DLD1 (cell line): Measurements from ENCODE around the gene SIGLECL1.
"Not testable (repeated sequence)": the region's sequence is repeated elsewhere in the genome, so short reads cannot be mapped to it uniquely, and the experiment has no call there.

ENCODE experiments used
- in situ Hi-C: cut with HindIII; loops from 2 replicates; pipeline ENCODE4 v1.10.0; 2017; ENCODE audit warnings: low sequenced_read_pairs

The SIGLECL1 gene

GRCh38 chr19:51250786-51251467, at the start of gene SIGLECL1:
TSS of gene SIGLECL1 (plus strand) at chr19:51251080. CDS start at chr19:51264073, 12,993 bp downstream.
- in situ Hi-C loops = no loop called here

- in situ Hi-C loops = no loop called here
Observed at GRCh38 chr19:51201712-51202111, 49.2 kb upstream of the SIGLECL1 start.

GRCh38 chr19:51203916-51204315, 47.0 kb upstream of the SIGLECL1 start:
- in situ Hi-C loops = no loop called here

GRCh38 chr19:51204321-51204720, 46.6 kb upstream of the SIGLECL1 start:
- in situ Hi-C loops = no loop called here

GRCh38 chr19:51207747-51208146, 43.1 kb upstream of the SIGLECL1 start:
- in situ Hi-C loops = no loop called here

GRCh38 chr19:51210191-51210784, 40.6 kb upstream of the SIGLECL1 start:
- in situ Hi-C loops = no loop called here

- in situ Hi-C loops = not testable (repeated sequence)
Observed at GRCh38 chr19:51210874-51211361, 40.0 kb upstream of the SIGLECL1 start.

GRCh38 chr19:51211833-51212232, 39.0 kb upstream of the SIGLECL1 start:
- in situ Hi-C loops = no loop called here

- in situ Hi-C loops = no loop called here
Observed at GRCh38 chr19:51219307-51219706, 31.6 kb upstream of the SIGLECL1 start.

GRCh38 chr19:51219971-51220370, 30.9 kb upstream of the SIGLECL1 start:
- in situ Hi-C loops = no loop called here

- in situ Hi-C loops = no loop called here
Observed at GRCh38 chr19:51220996-51221395, 29.9 kb upstream of the SIGLECL1 start.

GRCh38 chr19:51224163-51224641, 26.7 kb upstream of the SIGLECL1 start:
- in situ Hi-C loops = no loop called here

- in situ Hi-C loops = not testable (repeated sequence)
Observed at GRCh38 chr19:51224898-51225393, 25.9 kb upstream of the SIGLECL1 start, which contains the start of gene CD33. TSS of gene CD33 (plus strand) at chr19:51225080. CDS start at chr19:51225119, 39 bp downstream.

GRCh38 chr19:51226067-51226466, 24.8 kb upstream of the SIGLECL1 start:
- in situ Hi-C loops = no loop called here

- in situ Hi-C loops = no loop called here
Observed at GRCh38 chr19:51227326-51227725, 23.6 kb upstream of the SIGLECL1 start.

- in situ Hi-C loops = no loop called here
Observed at GRCh38 chr19:51227966-51228365, 22.9 kb upstream of the SIGLECL1 start.

GRCh38 chr19:51240866-51241265, 10.0 kb upstream of the SIGLECL1 start:
- in situ Hi-C loops = no loop called here

GRCh38 chr19:51242881-51243630, 7.8 kb upstream of the SIGLECL1 start:
- in situ Hi-C loops = no loop called here

GRCh38 chr19:51246164-51246552, 4.7 kb upstream of the SIGLECL1 start:
- in situ Hi-C loops = no loop called here

GRCh38 chr19:51247972-51248590, 2.8 kb upstream of the SIGLECL1 start:
- in situ Hi-C loops = no loop called here

- in situ Hi-C loops = no loop called here
Observed at GRCh38 chr19:51251468-51251820, 564 bp downstream of the SIGLECL1 start.
